ENCODE measurements around the gene TEX29.

Gene TEX29

GRCh38 chr13:111353508-111353907 lies 33.1 kb downstream of the TEX29 start:
- Mint-ChIP-seq H3K27ac (no peak overlapping the region), H3K27me3 (ENCODE audit: low read depth) (peaks cover 28% of the 10 kb centered on the region), H3K4me1 (ENCODE audit: low read depth) (no peaks in the 10 kb centered on the region), H3K4me3 (no peak overlapping the region), H3K9me3 (no peaks in the 10 kb centered on the region), H3K36me3 (ENCODE audit: low read depth) (no peaks in the 10 kb centered on the region)
- no peak for DNase-seq (ENCODE audit: low spot score)

GRCh38 chr13:111354789-111355188 lies 34.3 kb downstream of the TEX29 start:
- Mint-ChIP-seq H3K27me3 (ENCODE audit: low read depth) (peaks cover 28% of the 10 kb centered on the region), H3K27ac (no peak overlapping the region), H3K36me3 (ENCODE audit: low read depth) (no peaks in the 10 kb centered on the region), H3K9me3 (no peaks in the 10 kb centered on the region), H3K4me3 (no peak overlapping the region), H3K4me1 (ENCODE audit: low read depth) (no peaks in the 10 kb centered on the region)
- DNase-seq (ENCODE audit: low spot score): no peak

GRCh38 chr13:111356795-111357194 lies 36.4 kb downstream of the TEX29 start:
- H3K4me1 Mint-ChIP-seq (ENCODE audit: low read depth): no peaks in the 10 kb centered on the region
- H3K9me3 Mint-ChIP-seq: no peaks in the 10 kb centered on the region
- H3K36me3 Mint-ChIP-seq (ENCODE audit: low read depth): no peaks in the 10 kb centered on the region
- no peak overlapping the region for H3K27ac Mint-ChIP-seq
- no peak for DNase-seq (ENCODE audit: low spot score)
- no peak overlapping the region for H3K4me3 Mint-ChIP-seq
- peaks cover 24% of the 10 kb centered on the region for H3K27me3 Mint-ChIP-seq (ENCODE audit: low read depth)

GRCh38 chr13:111359237-111359915 lies 38.9 kb downstream of the TEX29 start:
- no peak overlapping the region for H3K27ac Mint-ChIP-seq
- no peaks in the 10 kb centered on the region for H3K36me3 Mint-ChIP-seq (ENCODE audit: low read depth)
- no peaks in the 10 kb centered on the region for H3K4me1 Mint-ChIP-seq (ENCODE audit: low read depth)
- no peak overlapping the region for H3K4me3 Mint-ChIP-seq
- no peaks in the 10 kb centered on the region for H3K9me3 Mint-ChIP-seq
- peaks cover 17% of the 10 kb centered on the region for H3K27me3 Mint-ChIP-seq (ENCODE audit: low read depth)
- no peak for DNase-seq (ENCODE audit: low spot score)

GRCh38 chr13:111359930-111360329 lies 39.5 kb downstream of the TEX29 start:
- no peak for DNase-seq (ENCODE audit: low spot score)
- Mint-ChIP-seq H3K36me3 (ENCODE audit: low read depth) (no peaks in the 10 kb centered on the region), H3K4me3 (no peak overlapping the region), H3K27ac (no peak overlapping the region), H3K9me3 (no peaks in the 10 kb centered on the region), H3K4me1 (ENCODE audit: low read depth) (no peaks in the 10 kb centered on the region), H3K27me3 (ENCODE audit: low read depth) (peaks cover 13% of the 10 kb centered on the region)

- Mint-ChIP-seq H3K36me3 (ENCODE audit: low read depth) (no peaks in the 10 kb centered on the region), H3K27me3 (ENCODE audit: low read depth) (peaks cover 8% of the 10 kb centered on the region), H3K9me3 (no peaks in the 10 kb centered on the region), H3K27ac (no peak overlapping the region), H3K4me1 (ENCODE audit: low read depth) (no peaks in the 10 kb centered on the region), H3K4me3 (no peak overlapping the region)
- DNase-seq (ENCODE audit: low spot score): no peak
Measured at GRCh38 chr13:111360452-111360851, 40.0 kb downstream of the TEX29 start.

GRCh38 chr13:111361046-111361872 lies 40.8 kb downstream of the TEX29 start:
- Mint-ChIP-seq H3K9me3 (no peaks in the 10 kb centered on the region), H3K27ac (no peak overlapping the region), H3K4me3 (no peak overlapping the region), H3K36me3 (ENCODE audit: low read depth) (no peaks in the 10 kb centered on the region), H3K4me1 (ENCODE audit: low read depth) (no peaks in the 10 kb centered on the region), H3K27me3 (ENCODE audit: low read depth) (peaks cover 3% of the 10 kb centered on the region)
- no peak for DNase-seq (ENCODE audit: low spot score)

- Mint-ChIP-seq H3K27me3 (ENCODE audit: low read depth) (no peaks in the 10 kb centered on the region), H3K4me3 (no peak overlapping the region), H3K9me3 (no peaks in the 10 kb centered on the region), H3K36me3 (ENCODE audit: low read depth) (no peaks in the 10 kb centered on the region), H3K27ac (no peak overlapping the region), H3K4me1 (ENCODE audit: low read depth) (no peaks in the 10 kb centered on the region)
- DNase-seq (ENCODE audit: low spot score): no peak
Measured at GRCh38 chr13:111361873-111362648, 41.6 kb downstream of the TEX29 start.

- no peak for DNase-seq (ENCODE audit: low spot score)
- Mint-ChIP-seq H3K36me3 (ENCODE audit: low read depth) (no peaks in the 10 kb centered on the region), H3K27me3 (ENCODE audit: low read depth) (peaks cover 1% of the 10 kb centered on the region), H3K4me1 (ENCODE audit: low read depth) (no peaks in the 10 kb centered on the region), H3K27ac (no peak overlapping the region), H3K4me3 (no peak overlapping the region), H3K9me3 (no peaks in the 10 kb centered on the region)
Measured at GRCh38 chr13:111363121-111363520, 42.7 kb downstream of the TEX29 start.

- Mint-ChIP-seq H3K4me3 (no peak overlapping the region), H3K27ac (no peak overlapping the region), H3K36me3 (ENCODE audit: low read depth) (no peaks in the 10 kb centered on the region), H3K9me3 (no peaks in the 10 kb centered on the region), H3K4me1 (ENCODE audit: low read depth) (no peaks in the 10 kb centered on the region), H3K27me3 (ENCODE audit: low read depth) (peaks cover 4% of the 10 kb centered on the region)
- DNase-seq (ENCODE audit: low spot score): no peak
Measured at GRCh38 chr13:111363591-111363990, 43.1 kb downstream of the TEX29 start.

- H3K27me3 Mint-ChIP-seq (ENCODE audit: low read depth): peaks cover 4% of the 10 kb centered on the region
- H3K4me1 Mint-ChIP-seq (ENCODE audit: low read depth): no peaks in the 10 kb centered on the region
- DNase-seq (ENCODE audit: low spot score): no peak
- H3K9me3 Mint-ChIP-seq: no peaks in the 10 kb centered on the region
- no peak overlapping the region for H3K27ac Mint-ChIP-seq
- H3K36me3 Mint-ChIP-seq (ENCODE audit: low read depth): no peaks in the 10 kb centered on the region
- no peak overlapping the region for H3K4me3 Mint-ChIP-seq
Measured at GRCh38 chr13:111365149-111366005, 44.9 kb downstream of the TEX29 start.

GRCh38 chr13:111367340-111367739 lies 46.9 kb downstream of the TEX29 start:
- Mint-ChIP-seq H3K4me3 (no peak overlapping the region), H3K36me3 (ENCODE audit: low read depth) (no peaks in the 10 kb centered on the region), H3K4me1 (ENCODE audit: low read depth) (no peaks in the 10 kb centered on the region), H3K27ac (no peak overlapping the region), H3K9me3 (no peaks in the 10 kb centered on the region), H3K27me3 (ENCODE audit: low read depth) (peaks cover 4% of the 10 kb centered on the region)
- no peak for DNase-seq (ENCODE audit: low spot score)

GRCh38 chr13:111368091-111368490 lies 47.6 kb downstream of the TEX29 start:
- H3K4me3 Mint-ChIP-seq: no peak overlapping the region
- DNase-seq (ENCODE audit: low spot score): no peak
- no peak overlapping the region for H3K27ac Mint-ChIP-seq
- no peaks in the 10 kb centered on the region for H3K4me1 Mint-ChIP-seq (ENCODE audit: low read depth)
- H3K9me3 Mint-ChIP-seq: no peaks in the 10 kb centered on the region
- no peaks in the 10 kb centered on the region for H3K36me3 Mint-ChIP-seq (ENCODE audit: low read depth)
- H3K27me3 Mint-ChIP-seq (ENCODE audit: low read depth): peaks cover 4% of the 10 kb centered on the region
